Hepatocyte (in vitro differentiated cells): Measurements from ENCODE around the gene ARIH2. TPM values are rescaled to one million over a fixed set of nuclear protein-coding genes. Genes with fewer than 3 reads are reported as not detected.
A peak's percentile ranks its signal among the peaks of the same experiment; 100 is the strongest.

Source experiments
- DNase-seq: peaks from one replicate; pipeline ENCODE4 v3.0.0-alpha.2; 2016; ENCODE audit warnings: low spot score
- H2AFZ ChIP-seq: fragments of 200-600 bp; sonication (generic); 2 replicates; pipeline ENCODE4 v1.6.0; 2016; ENCODE audit warnings: antibody characterized with exemption, mild to moderate bottlenecking
- H3K27ac ChIP-seq: fragments of 200-600 bp; sonication (generic); 2 replicates; pipeline ENCODE4 v1.5.1; 2016; ENCODE audit warnings: mild to moderate bottlenecking
- H3K27me3 ChIP-seq: fragments of 200-600 bp; sonication (generic); 2 replicates; pipeline ENCODE4 v1.6.1; 2016
- H3K36me3 ChIP-seq: fragments of 200-600 bp; sonication (generic); replicated peaks from 2 replicates; pipeline ENCODE4 v1.5.1; 2016; ENCODE audit warnings: low read depth; ENCODE audit not compliant: insufficient read depth
- H3K4me1 ChIP-seq: fragments of 200-600 bp; sonication (generic); 2 replicates; pipeline ENCODE4 v1.5.1; 2016; ENCODE audit warnings: mild to moderate bottlenecking, moderate library complexity; ENCODE audit not compliant: insufficient read depth
- H3K4me2 ChIP-seq: fragments of 200-600 bp; sonication (generic); 2 replicates; pipeline ENCODE4 v1.6.0; 2016
- H3K4me3 ChIP-seq: fragments of 200-600 bp; sonication (generic); 2 replicates; pipeline ENCODE4 v1.5.1; 2016; ENCODE audit warnings: mild to moderate bottlenecking
- H3K79me2 ChIP-seq: fragments of 200-600 bp; sonication (generic); 2 replicates; pipeline ENCODE4 v1.6.0; 2017; ENCODE audit warnings: mild to moderate bottlenecking
- H3K9me2 ChIP-seq: fragments of 200-600 bp; sonication (generic); replicated peaks from 2 replicates; pipeline ENCODE4 v1.6.0; 2017; ENCODE audit warnings: mild to moderate bottlenecking; ENCODE audit not compliant: insufficient read depth
- H3K9me3 ChIP-seq: fragments of 200-600 bp; sonication (generic); 2 replicates; pipeline ENCODE4 v1.5.1; 2016; ENCODE audit warnings: low read depth, mild to moderate bottlenecking
- H4K20me1 ChIP-seq: fragments of 200-600 bp; sonication (generic); 2 replicates; pipeline ENCODE4 v1.6.0; 2016; ENCODE audit warnings: mild to moderate bottlenecking; ENCODE audit not compliant: insufficient read depth, poor library complexity, severe bottlenecking
- EZH2 ChIP-seq: fragments of 200-600 bp; sonication (generic); IDR thresholded peaks from 2 replicates; pipeline ENCODE4 v1.6.1; 2016; ENCODE audit warnings: antibody characterized with exemption, mild to moderate bottlenecking, borderline replicate concordance
- EZH2phosphoT487 ChIP-seq: fragments of 200-600 bp; sonication (generic); IDR thresholded peaks from one replicate; pipeline ENCODE4 v1.6.1; 2018; ENCODE audit warnings: antibody characterized with exemption, mild to moderate bottlenecking, low read depth, moderate library complexity; ENCODE audit not compliant: unreplicated experiment, severe bottlenecking
- WGBS: methylation state at CpG from one replicate; pipeline ENCODE4 v1.1.6; 2016; ENCODE audit warnings: low lambda C conversion rate; ENCODE audit errors: missing lambda C conversion rate; 5-methylcytosine and 5-hydroxymethylcytosine counted together
- polyA plus RNA-seq: library from polyadenylated mRNA; unstranded; fragments of >200 nt; fragmentation: Nextera tagmentation; extraction: Ambion mirVana; gene quantifications from 2 replicates; pipeline ENCODE4 v1.2.1, GENCODE V29; 2016
- total RNA-seq: library from RNA; depleted of rRNA; stranded (reverse); fragments of >200 nt; gene quantifications from 2 replicates; pipeline ENCODE4 v1.2.3, GENCODE V29; 2014
- TF ChIP-seq, protein P1 (sequence below): fragments of 200-600 bp; sonication (generic); IDR thresholded peaks from 2 replicates; pipeline ENCODE4 v1.5.1; 2016; ENCODE audit warnings: antibody characterized with exemption, mild to moderate bottlenecking; ENCODE audit not compliant: poor library complexity

The ARIH2 gene
- total and polyA plus RNA-seq, 2 experiments from 2014 or later: 41.7 to 60.9 TPM

DNA sequence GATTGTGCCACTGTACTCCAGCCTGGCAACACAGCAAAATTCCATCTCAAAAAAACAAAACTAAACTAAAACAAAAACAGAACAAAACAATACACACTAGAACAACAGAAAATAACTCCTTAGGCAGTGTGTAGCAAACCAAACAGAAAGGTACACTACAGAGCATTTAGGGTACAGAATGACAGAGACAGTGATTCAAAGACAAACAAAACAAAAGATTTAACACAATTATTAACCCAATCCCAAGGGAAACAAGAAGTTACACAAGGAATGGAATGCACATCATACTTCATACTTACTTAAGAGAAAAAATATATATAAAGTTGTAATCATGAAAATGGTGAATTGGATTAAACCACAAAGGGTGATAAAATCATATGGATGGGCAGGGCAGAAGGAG, 32.9 kb upstream of the ARIH2 start:
- Histone ChIP-seq H3K4me3 (no peak overlapping the region), H3K9me2 (no peaks in the 10 kb centered on the region), H4K20me1 (no peaks in the 10 kb centered on the region), H3K4me1 (no peaks in the 10 kb centered on the region), H3K79me2 (peaks cover 2% of the 10 kb centered on the region), H3K4me2 (no peak overlapping the region), H3K27ac (no peak overlapping the region), H2AFZ (no peak overlapping the region), H3K36me3 (no peaks in the 10 kb centered on the region), H3K27me3 (no peaks in the 10 kb centered on the region), H3K9me3 (no peaks in the 10 kb centered on the region)
- TF ChIP-seq, protein P1, sequence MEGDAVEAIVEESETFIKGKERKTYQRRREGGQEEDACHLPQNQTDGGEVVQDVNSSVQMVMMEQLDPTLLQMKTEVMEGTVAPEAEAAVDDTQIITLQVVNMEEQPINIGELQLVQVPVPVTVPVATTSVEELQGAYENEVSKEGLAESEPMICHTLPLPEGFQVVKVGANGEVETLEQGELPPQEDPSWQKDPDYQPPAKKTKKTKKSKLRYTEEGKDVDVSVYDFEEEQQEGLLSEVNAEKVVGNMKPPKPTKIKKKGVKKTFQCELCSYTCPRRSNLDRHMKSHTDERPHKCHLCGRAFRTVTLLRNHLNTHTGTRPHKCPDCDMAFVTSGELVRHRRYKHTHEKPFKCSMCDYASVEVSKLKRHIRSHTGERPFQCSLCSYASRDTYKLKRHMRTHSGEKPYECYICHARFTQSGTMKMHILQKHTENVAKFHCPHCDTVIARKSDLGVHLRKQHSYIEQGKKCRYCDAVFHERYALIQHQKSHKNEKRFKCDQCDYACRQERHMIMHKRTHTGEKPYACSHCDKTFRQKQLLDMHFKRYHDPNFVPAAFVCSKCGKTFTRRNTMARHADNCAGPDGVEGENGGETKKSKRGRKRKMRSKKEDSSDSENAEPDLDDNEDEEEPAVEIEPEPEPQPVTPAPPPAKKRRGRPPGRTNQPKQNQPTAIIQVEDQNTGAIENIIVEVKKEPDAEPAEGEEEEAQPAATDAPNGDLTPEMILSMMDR: no peak
- TF ChIP-seq EZH2 (no peak), EZH2phosphoT487 (no peak)
- DNase-seq: no peak

DNA sequence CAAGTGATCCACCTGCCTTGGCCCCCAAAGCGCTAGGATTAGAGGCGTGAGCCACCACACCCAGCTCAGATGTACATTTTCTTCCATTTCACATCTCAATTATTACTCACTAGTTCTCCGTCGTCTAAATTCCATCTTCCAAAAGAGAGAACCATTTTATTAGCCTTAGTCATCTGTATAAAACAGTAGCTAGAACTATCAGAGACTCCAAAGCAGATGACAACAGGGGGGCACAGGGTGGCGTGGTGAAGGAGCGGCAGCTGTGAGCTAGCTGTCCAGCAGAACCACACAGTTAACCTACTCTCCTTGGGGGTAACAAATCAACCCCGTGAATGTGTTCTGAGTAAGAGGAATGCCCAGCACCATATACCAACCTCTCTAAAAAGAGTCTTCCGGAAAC, 27.0 kb upstream of the ARIH2 start:
- TF ChIP-seq, protein P1: no peak
- TF ChIP-seq EZH2 (no peak), EZH2phosphoT487 (no peak)
- 96% methylated on average over 8 of the region's 8 CpGs for WGBS
- Histone ChIP-seq H2AFZ (no peak overlapping the region), H3K4me2 (no peak overlapping the region), H4K20me1 (no peaks in the 10 kb centered on the region), H3K36me3 (no peaks in the 10 kb centered on the region), H3K79me2 (peaks cover 17% of the 10 kb centered on the region), H3K9me3 (no peaks in the 10 kb centered on the region), H3K27ac (no peak overlapping the region), H3K4me3 (no peak overlapping the region), H3K4me1 (no peaks in the 10 kb centered on the region), H3K9me2 (no peaks in the 10 kb centered on the region), H3K27me3 (no peaks in the 10 kb centered on the region)
- no peak for DNase-seq

- no peak overlapping the region for H3K4me3 ChIP-seq
- peaks cover 17% of the 10 kb centered on the region for H3K79me2 ChIP-seq
- H3K9me3 ChIP-seq: no peaks in the 10 kb centered on the region
- H4K20me1 ChIP-seq: no peaks in the 10 kb centered on the region
- 90% methylated on average over 6 of the region's 6 CpGs for WGBS
- H3K4me1 ChIP-seq: peaks cover 9% of the 10 kb centered on the region
- H3K9me2 ChIP-seq: no peaks in the 10 kb centered on the region
- DNase-seq: no peak
- H3K27ac ChIP-seq: no peak overlapping the region
- no peak overlapping the region for H2AFZ ChIP-seq
- no peaks in the 10 kb centered on the region for H3K27me3 ChIP-seq
- TF ChIP-seq EZH2: no peak
- TF ChIP-seq, protein P1: no peak
- no peak for TF ChIP-seq EZH2phosphoT487
- no peaks in the 10 kb centered on the region for H3K36me3 ChIP-seq
- H3K4me2 ChIP-seq: no peak overlapping the region
Measured at GRCh38 chr3:48894516-48894915, 24.1 kb upstream of the ARIH2 start.

DNA sequence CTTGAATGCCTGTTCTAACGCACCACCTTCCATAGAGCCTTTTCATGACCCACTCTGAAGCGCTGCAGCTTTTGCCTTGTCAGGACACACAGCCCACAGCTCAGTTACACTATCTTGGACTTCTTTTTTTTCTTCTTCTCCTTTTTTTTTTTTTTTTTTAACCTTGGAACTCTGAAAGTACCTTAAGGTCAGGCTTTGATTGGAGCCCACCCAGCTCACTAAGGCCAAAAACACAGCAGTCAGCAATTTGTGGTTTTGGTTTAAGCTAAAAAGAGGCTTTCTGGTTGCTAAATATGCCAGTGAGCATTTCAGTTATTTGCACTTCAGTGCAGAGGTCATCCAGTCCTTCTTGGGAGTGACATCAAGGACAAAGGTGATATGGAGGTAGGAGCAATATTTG, 21.7 kb upstream of the ARIH2 start:
- no peak for TF ChIP-seq EZH2
- no peak for TF ChIP-seq EZH2phosphoT487
- TF ChIP-seq, protein P1: no peak
- H3K27ac ChIP-seq: peak overlapping the region; percentile 35
- no peaks in the 10 kb centered on the region for H3K9me3 ChIP-seq
- H3K36me3 ChIP-seq: no peaks in the 10 kb centered on the region
- no peak overlapping the region for H3K4me3 ChIP-seq
- 93% methylated on average over 2 of the region's 2 CpGs for WGBS
- no peaks in the 10 kb centered on the region for H3K9me2 ChIP-seq
- H3K4me2 ChIP-seq: peak overlapping the region; percentile 93
- peaks cover 17% of the 10 kb centered on the region for H3K79me2 ChIP-seq
- no peaks in the 10 kb centered on the region for H3K27me3 ChIP-seq
- H2AFZ ChIP-seq: no peak overlapping the region
- no peaks in the 10 kb centered on the region for H4K20me1 ChIP-seq
- no peak for DNase-seq
- peaks cover 9% of the 10 kb centered on the region for H3K4me1 ChIP-seq
